ENCODE data around the gene DEDD.
"Not testable (repeated sequence)": the region's sequence is repeated elsewhere in the genome, so short reads cannot be mapped to it uniquely, and the experiment has no call there.

DEDD gene

DNA sequence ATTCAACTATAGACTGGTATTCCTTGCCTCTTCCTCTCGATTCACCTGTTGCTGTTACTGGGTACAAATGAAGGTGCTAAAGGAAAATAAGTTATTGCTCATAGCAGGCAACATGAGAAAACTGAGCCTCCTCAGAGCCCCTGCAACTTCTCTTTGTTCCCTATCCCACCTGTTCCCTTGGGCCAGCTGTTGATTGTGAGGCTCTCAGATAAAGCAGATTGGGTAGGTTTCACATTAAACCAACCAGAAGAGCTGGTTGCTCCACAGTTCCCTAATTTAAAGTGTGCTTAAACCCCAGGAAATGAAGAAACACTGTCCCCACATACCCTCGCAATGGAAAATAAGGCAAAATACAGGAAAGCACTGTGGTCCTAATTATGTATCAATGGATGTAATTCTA lies 4.8 kb downstream of the DEDD start:
- Histone ChIP-seq H3K36me3 (ENCODE audit: insufficient read depth, low read length) (peaks cover 28% of the 10 kb centered on the region), H3K9ac (ENCODE audit: low read depth, low read length) (no peak overlapping the region), H3K4me1 (ENCODE audit: insufficient read depth, low read length) (peaks cover 8% of the 10 kb centered on the region; the same call in 1 of the 2 replicates), H3K9me3 (ENCODE audit: control insufficient read depth, insufficient read depth, low read length) (no peaks in the 10 kb centered on the region)

GRCh38 chr1:161122967-161123366 lies 9.5 kb downstream of the DEDD start:
- no peak overlapping the region for H3K9ac ChIP-seq (ENCODE audit: low read depth, low read length)
- H3K36me3 ChIP-seq (ENCODE audit: insufficient read depth, low read length) = peaks cover 41% of the 10 kb centered on the region
- peaks cover 12% of the 10 kb centered on the region for H3K4me1 ChIP-seq (ENCODE audit: insufficient read depth, low read length)
- H3K9me3 ChIP-seq (ENCODE audit: control insufficient read depth, insufficient read depth, low read length) = no peaks in the 10 kb centered on the region

GRCh38 chr1:161121834-161122233 lies 10.6 kb downstream of the DEDD start:
- Histone ChIP-seq H3K9ac (ENCODE audit: low read depth, low read length) (no peak overlapping the region), H3K36me3 (ENCODE audit: insufficient read depth, low read length) (peaks cover 35% of the 10 kb centered on the region), H3K9me3 (ENCODE audit: control insufficient read depth, insufficient read depth, low read length) (no peaks in the 10 kb centered on the region), H3K4me1 (ENCODE audit: insufficient read depth, low read length) (peaks cover 12% of the 10 kb centered on the region)

- Histone ChIP-seq H3K36me3 (ENCODE audit: insufficient read depth, low read length) (peaks cover 35% of the 10 kb centered on the region), H3K4me1 (ENCODE audit: insufficient read depth, low read length) (peaks cover 12% of the 10 kb centered on the region), H3K9me3 (ENCODE audit: control insufficient read depth, insufficient read depth, low read length) (no peaks in the 10 kb centered on the region), H3K9ac (ENCODE audit: low read depth, low read length) (no peak overlapping the region)
Observed at GRCh38 chr1:161121042-161121650, 11.3 kb downstream of the DEDD start.

DNA sequence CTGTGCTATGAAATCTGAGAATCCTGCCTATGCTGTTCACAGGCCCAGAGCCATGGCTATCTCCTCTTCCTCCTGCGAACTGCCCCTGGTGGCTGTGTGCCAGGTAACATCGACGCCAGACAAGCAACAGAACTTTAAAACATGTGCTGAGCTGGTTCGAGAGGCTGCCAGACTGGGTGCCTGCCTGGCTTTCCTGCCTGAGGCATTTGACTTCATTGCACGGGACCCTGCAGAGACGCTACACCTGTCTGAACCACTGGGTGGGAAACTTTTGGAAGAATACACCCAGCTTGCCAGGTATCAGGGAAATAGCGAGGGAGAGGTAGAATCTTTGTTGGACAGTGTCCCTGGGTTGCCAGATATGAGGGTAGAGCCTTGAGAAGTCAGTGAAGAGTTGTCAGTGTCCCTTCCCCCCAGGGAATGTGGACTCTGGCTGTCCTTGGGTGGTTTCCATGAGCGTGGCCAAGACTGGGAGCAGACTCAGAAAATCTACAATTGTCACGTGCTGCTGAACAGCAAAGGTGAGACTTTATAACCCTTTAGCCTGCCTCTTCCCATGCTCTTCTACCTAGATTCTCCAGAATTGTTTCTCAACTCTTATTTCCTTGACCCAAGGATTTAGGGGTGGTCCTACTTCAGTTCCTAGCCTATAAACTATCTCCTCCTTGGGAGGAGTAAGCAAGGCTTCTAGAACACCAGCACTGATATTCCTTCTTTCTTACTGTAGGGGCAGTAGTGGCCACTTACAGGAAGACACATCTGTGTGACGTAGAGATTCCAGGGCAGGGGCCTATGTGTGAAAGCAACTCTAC lies 13.2 kb downstream of the DEDD start:
- Histone ChIP-seq H3K9me3 (ENCODE audit: control insufficient read depth, insufficient read depth, low read length) (no peaks in the 10 kb centered on the region), H3K9ac (ENCODE audit: low read depth, low read length) (peak overlapping the region; percentile 80; the same call in 1 of the 2 replicates), H3K36me3 (ENCODE audit: insufficient read depth, low read length) (peaks cover 28% of the 10 kb centered on the region), H3K4me1 (ENCODE audit: insufficient read depth, low read length) (peaks cover 12% of the 10 kb centered on the region)

DNA sequence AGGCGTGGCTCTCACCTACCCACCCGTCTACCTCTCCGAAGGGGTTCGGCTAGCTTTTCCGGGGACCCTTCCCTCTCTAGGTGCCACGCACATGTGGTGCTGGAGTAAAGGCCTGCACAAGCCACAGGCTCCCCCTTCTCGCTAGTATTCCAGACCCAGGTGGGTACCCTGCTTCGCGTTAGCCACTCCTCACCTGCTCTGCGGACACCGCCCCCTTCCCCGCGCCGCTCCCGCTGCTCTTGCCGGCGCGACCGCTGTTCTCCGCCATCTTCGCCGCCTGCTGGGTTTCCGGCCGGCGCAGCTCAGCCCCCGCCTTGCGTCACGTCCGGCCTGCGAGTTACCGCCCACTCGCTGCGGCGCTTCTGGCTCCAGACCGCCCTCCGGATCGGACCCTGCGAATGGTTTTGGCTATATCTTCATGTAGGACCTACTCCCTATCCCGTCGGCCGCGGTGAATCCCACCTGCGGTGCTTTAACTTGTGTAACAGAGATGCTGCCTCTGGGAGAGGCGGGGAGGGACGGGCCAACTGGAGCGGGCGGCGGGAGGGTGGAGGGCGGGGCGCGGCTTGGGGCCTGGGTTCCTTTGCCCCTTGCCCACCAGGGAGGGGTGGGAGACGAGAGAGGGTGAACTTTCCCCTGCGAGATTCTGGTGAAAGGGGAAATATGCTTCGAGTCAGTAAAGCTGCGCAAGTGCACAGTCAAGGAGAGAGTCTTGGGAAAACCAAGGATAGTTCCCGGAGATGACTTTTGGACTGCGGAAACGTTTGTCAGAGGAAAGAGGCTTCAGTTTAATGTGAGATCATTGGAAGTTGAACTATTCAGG lies 14.5 kb downstream of the DEDD start, which contains the start of the genes NIT1 and PFDN2:
Gene NIT1, plus strand, starts transcription at position 347 of the 823 bp plus-strand sequence. Its CDS starts 72 bp downstream, at position 419.
Gene PFDN2, minus strand, starts transcription at position 279 of the 823 bp plus-strand sequence. Its CDS starts 11 bp downstream, at position 268.
- Histone ChIP-seq H3K36me3 (ENCODE audit: insufficient read depth, low read length) (peaks cover 26% of the 10 kb centered on the region), H3K9me3 (ENCODE audit: control insufficient read depth, insufficient read depth, low read length) (no peaks in the 10 kb centered on the region), H3K9ac (ENCODE audit: low read depth, low read length) (peak within 1 kb of the TSS; percentile 80), H3K4me1 (ENCODE audit: insufficient read depth, low read length) (peaks cover 12% of the 10 kb centered on the region)

DNA sequence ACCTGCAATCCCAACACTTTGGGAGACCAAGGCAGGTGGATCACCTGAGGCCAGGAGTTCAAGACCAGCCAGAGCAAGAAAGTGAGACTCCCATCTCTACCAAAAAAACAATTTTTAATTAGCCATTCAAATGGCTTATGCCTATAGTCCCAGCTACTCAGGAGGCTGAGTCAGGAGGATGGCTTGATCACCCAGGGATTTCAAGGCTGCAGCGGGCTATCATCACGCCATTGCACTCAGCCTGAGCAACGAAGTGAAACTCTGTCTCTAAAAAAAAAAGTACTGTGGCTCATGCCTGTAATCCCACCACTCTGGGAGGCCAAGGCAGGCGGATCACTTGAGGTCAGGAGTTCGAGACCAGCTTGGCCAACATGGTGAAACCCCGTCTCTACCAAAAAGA lies 16.5 kb downstream of the DEDD start:
- H3K9me3 ChIP-seq (ENCODE audit: control insufficient read depth, insufficient read depth, low read length); H3K9ac ChIP-seq (ENCODE audit: low read depth, low read length): not testable (repeated sequence)
- peaks cover 12% of the 10 kb centered on the region for H3K4me1 ChIP-seq (ENCODE audit: insufficient read depth, low read length)
- peaks cover 12% of the 10 kb centered on the region for H3K36me3 ChIP-seq (ENCODE audit: insufficient read depth, low read length)

DNA sequence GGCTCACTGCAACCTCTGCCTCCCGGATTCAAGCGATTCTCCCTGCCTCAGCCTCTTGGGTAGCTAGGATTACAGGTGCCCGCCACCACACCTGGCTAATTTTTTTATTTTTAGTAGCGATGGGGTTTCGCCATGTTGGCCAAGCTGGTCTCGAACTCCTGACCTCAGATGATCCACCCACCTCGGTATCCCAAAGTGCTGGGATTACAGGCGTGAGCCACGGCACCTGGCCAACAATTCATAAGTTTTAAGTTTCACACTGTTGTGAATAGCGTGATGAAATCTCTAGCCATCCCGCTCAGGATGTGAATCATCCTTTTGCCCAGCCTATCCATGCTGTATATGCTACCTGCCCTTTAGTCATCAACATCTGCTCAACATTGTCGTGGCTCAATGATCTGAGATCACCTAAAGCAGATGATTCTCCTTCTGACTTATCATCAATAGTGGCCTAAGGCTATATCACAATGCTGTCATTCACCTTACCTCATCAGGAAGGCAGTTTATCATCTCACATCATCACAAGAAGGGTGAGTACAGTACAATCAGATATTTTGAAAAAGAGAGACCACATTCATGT lies 17.2 kb downstream of the DEDD start:
- no peaks in the 10 kb centered on the region for H3K9me3 ChIP-seq (ENCODE audit: control insufficient read depth, insufficient read depth, low read length)
- no peak overlapping the region for H3K9ac ChIP-seq (ENCODE audit: low read depth, low read length)
- peaks cover 5% of the 10 kb centered on the region for H3K36me3 ChIP-seq (ENCODE audit: insufficient read depth, low read length)
- peaks cover 12% of the 10 kb centered on the region for H3K4me1 ChIP-seq (ENCODE audit: insufficient read depth, low read length)

- Histone ChIP-seq H3K9me3 (ENCODE audit: control insufficient read depth, insufficient read depth, low read length) (no peaks in the 10 kb centered on the region), H3K9ac (ENCODE audit: low read depth, low read length) (no peak overlapping the region), H3K36me3 (ENCODE audit: insufficient read depth, low read length) (no peaks in the 10 kb centered on the region), H3K4me1 (ENCODE audit: insufficient read depth, low read length) (peaks cover 8% of the 10 kb centered on the region)
Observed at GRCh38 chr1:161114556-161114955, 17.9 kb downstream of the DEDD start.

DNA sequence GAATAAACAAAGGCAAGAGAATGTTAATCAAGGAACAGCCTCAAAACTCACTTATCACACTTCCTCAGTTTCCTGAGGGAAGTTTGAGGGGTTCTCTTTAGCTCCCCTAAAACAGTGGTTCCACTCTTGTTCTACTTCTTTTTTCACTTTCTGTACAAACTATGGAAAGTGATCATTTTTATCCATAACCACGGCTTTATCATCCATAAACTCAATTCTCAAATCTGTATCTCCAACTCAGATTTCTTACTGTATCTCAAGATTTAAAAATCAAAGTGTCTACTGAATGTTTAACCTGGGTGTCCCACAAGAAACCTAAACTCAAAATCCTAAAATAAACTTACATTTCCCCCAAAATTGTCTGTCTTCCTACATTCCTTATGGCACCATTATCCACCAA lies 18.6 kb downstream of the DEDD start:
- Histone ChIP-seq H3K9ac (ENCODE audit: low read depth, low read length) (no peak overlapping the region), H3K9me3 (ENCODE audit: control insufficient read depth, insufficient read depth, low read length) (no peaks in the 10 kb centered on the region), H3K4me1 (ENCODE audit: insufficient read depth, low read length) (peaks cover 1% of the 10 kb centered on the region), H3K36me3 (ENCODE audit: insufficient read depth, low read length) (no peaks in the 10 kb centered on the region)

DNA sequence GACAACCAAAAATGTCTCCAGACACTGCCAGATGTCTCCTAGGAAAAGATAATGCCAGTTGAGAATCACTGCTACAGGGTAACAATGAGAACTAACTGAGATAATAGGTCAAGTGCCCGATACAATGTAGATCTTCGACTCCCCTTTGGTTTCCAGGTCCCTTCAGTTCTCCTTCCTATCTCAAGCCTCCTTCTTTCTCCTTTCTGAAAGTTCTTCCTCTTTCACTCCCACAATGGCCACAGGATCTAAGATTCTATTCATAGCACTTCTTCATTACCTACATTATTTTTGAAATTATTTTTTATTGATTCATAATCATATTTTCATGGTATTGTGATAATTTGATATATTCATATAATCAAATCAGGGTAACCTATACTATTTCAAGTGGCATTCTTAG lies 20.9 kb downstream of the DEDD start:
- Histone ChIP-seq H3K9me3 (ENCODE audit: control insufficient read depth, insufficient read depth, low read length) (no peaks in the 10 kb centered on the region), H3K9ac (ENCODE audit: low read depth, low read length) (no peak overlapping the region), H3K36me3 (ENCODE audit: insufficient read depth, low read length) (no peaks in the 10 kb centered on the region), H3K4me1 (ENCODE audit: insufficient read depth, low read length) (no peaks in the 10 kb centered on the region)

DNA sequence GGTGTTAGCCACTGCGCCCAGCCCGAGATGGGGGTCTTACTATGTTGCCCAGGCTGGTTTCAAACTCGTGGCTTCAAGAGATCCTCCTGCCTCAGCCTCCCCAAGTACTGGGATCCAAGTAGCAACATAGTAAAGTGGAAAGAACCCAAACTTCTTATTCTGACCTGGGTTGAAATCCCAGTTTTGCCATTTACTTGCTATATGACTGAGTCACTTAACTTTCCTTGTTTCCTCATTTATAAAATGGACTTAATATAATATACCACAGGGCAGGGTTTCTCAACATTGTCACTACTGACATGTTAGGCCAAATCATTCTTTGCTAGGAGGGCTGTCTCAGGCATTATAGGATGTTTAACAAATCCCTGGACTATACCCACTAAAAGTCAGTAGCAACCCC lies 21.4 kb downstream of the DEDD start:
- Histone ChIP-seq H3K9ac (ENCODE audit: low read depth, low read length) (no peak overlapping the region), H3K36me3 (ENCODE audit: insufficient read depth, low read length) (no peaks in the 10 kb centered on the region), H3K9me3 (ENCODE audit: control insufficient read depth, insufficient read depth, low read length) (no peaks in the 10 kb centered on the region), H3K4me1 (ENCODE audit: insufficient read depth, low read length) (no peaks in the 10 kb centered on the region)

DNA sequence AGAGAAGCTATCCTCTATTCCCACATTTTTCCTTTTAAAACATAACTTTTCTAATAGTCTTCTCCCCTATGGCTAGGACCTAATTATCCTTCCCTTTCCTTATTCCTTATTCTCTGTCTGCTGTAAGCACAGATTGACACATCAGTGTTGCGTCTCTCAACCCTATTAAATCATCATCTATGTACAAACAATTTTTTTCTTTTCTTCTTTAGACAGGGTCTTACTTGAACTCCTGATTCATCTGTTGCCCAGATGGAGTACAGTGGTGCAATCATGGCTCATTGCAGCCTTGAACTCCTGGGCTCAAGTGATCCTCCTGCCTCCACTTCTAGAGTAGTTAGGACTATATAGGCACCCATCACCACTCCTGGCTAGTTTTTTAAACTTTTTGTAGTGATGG lies 26.0 kb downstream of the DEDD start:
- no peaks in the 10 kb centered on the region for H3K4me1 ChIP-seq (ENCODE audit: insufficient read depth, low read length)
- no peaks in the 10 kb centered on the region for H3K9me3 ChIP-seq (ENCODE audit: control insufficient read depth, insufficient read depth, low read length)
- no peak overlapping the region for H3K9ac ChIP-seq (ENCODE audit: low read depth, low read length)
- no peaks in the 10 kb centered on the region; the same call in 1 of the 2 replicates for H3K36me3 ChIP-seq (ENCODE audit: insufficient read depth, low read length)

- Histone ChIP-seq H3K9ac (ENCODE audit: low read depth, low read length) (no peak overlapping the region), H3K9me3 (ENCODE audit: control insufficient read depth, insufficient read depth, low read length) (no peaks in the 10 kb centered on the region), H3K36me3 (ENCODE audit: insufficient read depth, low read length) (no peaks in the 10 kb centered on the region), H3K4me1 (ENCODE audit: insufficient read depth, low read length) (no peaks in the 10 kb centered on the region)
Observed at GRCh38 chr1:161100556-161100955, 31.9 kb downstream of the DEDD start.
